Stimulated activated effector memory CD8-positive, alpha-beta T cell treated with anti-CD3 and anti-CD28 coated beads, Interleukin-12 subunit alpha, Interleukin-12 subunit beta, amount 100 ng/mL, for 72 hours (primary cell): ENCODE data around the gene M1AP.

ENCODE experiments used
- ATAC-seq: fragments of 150-1000 bp; cut with Tn5 transposase; 2 replicates; pipeline ENCODE4 v1.10.0; 2021
- DNase-seq, 2 donors: peaks; one replicate each; pipeline ENCODE4 v3.0.0; 2021 to 2022; ENCODE audit warnings: low spot score in 2 of 2
- H3K27ac Mint-ChIP-seq: one replicate; pipeline ENCODE4 v1.8.0; 2022; ENCODE audit warnings: mild to moderate bottlenecking, mixed read lengths
- H3K36me3 Mint-ChIP-seq: one replicate; pipeline ENCODE4 v1.8.0; 2022; ENCODE audit warnings: mild to moderate bottlenecking, mixed read lengths
- H3K4me1 Mint-ChIP-seq: one replicate; pipeline ENCODE4 v1.8.0; 2022; ENCODE audit warnings: mixed read lengths
- H3K4me3 Mint-ChIP-seq: one replicate; pipeline ENCODE4 v1.8.0; 2022; ENCODE audit warnings: mild to moderate bottlenecking, mixed read lengths
- H3K9me3 Mint-ChIP-seq: one replicate; pipeline ENCODE4 v1.8.0; 2022; ENCODE audit warnings: mixed read lengths

The M1AP gene

GRCh38 chr2:74648009-74648443 is at the start of gene M1AP:
Gene M1AP, minus strand, starts transcription at chr2:74648330. Its CDS starts 8,055 bp downstream, at chr2:74640275.
- no peaks in the 10 kb centered on the region for H3K36me3 Mint-ChIP-seq
- H3K4me3 Mint-ChIP-seq: no peak within 1 kb of the TSS
- no peaks in the 10 kb centered on the region for H3K4me1 Mint-ChIP-seq
- ATAC-seq: peak; percentile 40
- H3K27ac Mint-ChIP-seq: no peak within 1 kb of the TSS
- DNase-seq: no peak
- H3K9me3 Mint-ChIP-seq: no peaks in the 10 kb centered on the region

- no peak overlapping the region for H3K4me3 Mint-ChIP-seq
- peaks cover 6% of the 10 kb centered on the region for H3K4me1 Mint-ChIP-seq
- DNase-seq (no peak), ATAC-seq (no peak)
- no peaks in the 10 kb centered on the region for H3K36me3 Mint-ChIP-seq
- no peak overlapping the region for H3K27ac Mint-ChIP-seq
- no peaks in the 10 kb centered on the region for H3K9me3 Mint-ChIP-seq
Measured at GRCh38 chr2:74696829-74697228, 48.7 kb upstream of the M1AP start.

GRCh38 chr2:74695663-74696062 is 47.5 kb upstream of the M1AP start:
- Mint-ChIP-seq H3K36me3 (no peaks in the 10 kb centered on the region), H3K4me3 (no peak overlapping the region), H3K4me1 (peaks cover 6% of the 10 kb centered on the region), H3K27ac (no peak overlapping the region), H3K9me3 (no peaks in the 10 kb centered on the region)
- ATAC-seq (no peak), DNase-seq (no peak)

GRCh38 chr2:74694281-74694680 is 46.2 kb upstream of the M1AP start:
- DNase-seq (no peak), ATAC-seq (no peak)
- H3K4me1 Mint-ChIP-seq: peaks cover under 1% of the 10 kb centered on the region
- no peaks in the 10 kb centered on the region for H3K36me3 Mint-ChIP-seq
- H3K9me3 Mint-ChIP-seq: no peaks in the 10 kb centered on the region
- H3K4me3 Mint-ChIP-seq: no peak overlapping the region
- H3K27ac Mint-ChIP-seq: no peak overlapping the region

GRCh38 chr2:74693668-74694067 is 45.5 kb upstream of the M1AP start:
- Mint-ChIP-seq H3K27ac (no peak overlapping the region), H3K36me3 (no peaks in the 10 kb centered on the region), H3K9me3 (no peaks in the 10 kb centered on the region), H3K4me3 (no peak overlapping the region), H3K4me1 (no peaks in the 10 kb centered on the region)
- ATAC-seq (no peak), DNase-seq (no peak)

- Mint-ChIP-seq H3K4me3 (no peak overlapping the region), H3K9me3 (no peaks in the 10 kb centered on the region), H3K36me3 (no peaks in the 10 kb centered on the region), H3K4me1 (no peaks in the 10 kb centered on the region), H3K27ac (no peak overlapping the region)
- no peak for DNase-seq
- ATAC-seq: no peak
Measured at GRCh38 chr2:74693213-74693612, 45.1 kb upstream of the M1AP start.

- Mint-ChIP-seq H3K4me1 (no peaks in the 10 kb centered on the region), H3K4me3 (no peak overlapping the region), H3K27ac (no peak overlapping the region), H3K36me3 (no peaks in the 10 kb centered on the region), H3K9me3 (no peaks in the 10 kb centered on the region)
- DNase-seq: no peak
- ATAC-seq: no peak
Measured at GRCh38 chr2:74691929-74692328, 43.8 kb upstream of the M1AP start.

GRCh38 chr2:74690571-74690970 is 42.4 kb upstream of the M1AP start:
- Mint-ChIP-seq H3K4me3 (no peak overlapping the region), H3K27ac (no peak overlapping the region), H3K4me1 (no peaks in the 10 kb centered on the region), H3K36me3 (no peaks in the 10 kb centered on the region), H3K9me3 (no peaks in the 10 kb centered on the region)
- ATAC-seq (no peak), DNase-seq (no peak)

GRCh38 chr2:74689671-74690070 is 41.5 kb upstream of the M1AP start:
- Mint-ChIP-seq H3K9me3 (no peaks in the 10 kb centered on the region), H3K27ac (no peak overlapping the region), H3K4me1 (no peaks in the 10 kb centered on the region), H3K4me3 (no peak overlapping the region), H3K36me3 (no peaks in the 10 kb centered on the region)
- ATAC-seq (no peak), DNase-seq (no peak)

GRCh38 chr2:74688881-74689280 is 40.8 kb upstream of the M1AP start:
- H3K4me3 Mint-ChIP-seq: no peak overlapping the region
- no peaks in the 10 kb centered on the region for H3K4me1 Mint-ChIP-seq
- ATAC-seq (no peak), DNase-seq (no peak)
- no peaks in the 10 kb centered on the region for H3K36me3 Mint-ChIP-seq
- H3K9me3 Mint-ChIP-seq: no peaks in the 10 kb centered on the region
- no peak overlapping the region for H3K27ac Mint-ChIP-seq

GRCh38 chr2:74685408-74685807 is 37.3 kb upstream of the M1AP start:
- Mint-ChIP-seq H3K36me3 (no peaks in the 10 kb centered on the region), H3K4me3 (no peak overlapping the region), H3K4me1 (no peaks in the 10 kb centered on the region), H3K27ac (no peak overlapping the region), H3K9me3 (no peaks in the 10 kb centered on the region)
- DNase-seq (no peak), ATAC-seq (no peak)

- H3K4me1 Mint-ChIP-seq: no peaks in the 10 kb centered on the region
- peak overlapping the region; percentile 14 for H3K27ac Mint-ChIP-seq
- ATAC-seq: no peak
- no peaks in the 10 kb centered on the region for H3K36me3 Mint-ChIP-seq
- DNase-seq: no peak
- H3K4me3 Mint-ChIP-seq: no peak overlapping the region
- no peaks in the 10 kb centered on the region for H3K9me3 Mint-ChIP-seq
Measured at GRCh38 chr2:74682501-74682900, 34.4 kb upstream of the M1AP start.

GRCh38 chr2:74679615-74680014 is 31.5 kb upstream of the M1AP start:
- Mint-ChIP-seq H3K4me3 (no peak overlapping the region), H3K27ac (no peak overlapping the region), H3K9me3 (no peaks in the 10 kb centered on the region), H3K4me1 (no peaks in the 10 kb centered on the region), H3K36me3 (peaks cover 6% of the 10 kb centered on the region)
- DNase-seq (no peak), ATAC-seq (no peak)

- ATAC-seq: no peak
- Mint-ChIP-seq H3K36me3 (peaks cover 6% of the 10 kb centered on the region), H3K27ac (no peak overlapping the region), H3K4me3 (no peak overlapping the region), H3K4me1 (peaks cover 6% of the 10 kb centered on the region), H3K9me3 (no peaks in the 10 kb centered on the region)
- no peak for DNase-seq
Measured at GRCh38 chr2:74676331-74676730, 28.2 kb upstream of the M1AP start.

GRCh38 chr2:74675090-74675489 is 27.0 kb upstream of the M1AP start:
- ATAC-seq: no peak
- Mint-ChIP-seq H3K27ac (no peak overlapping the region), H3K4me1 (peaks cover 6% of the 10 kb centered on the region), H3K9me3 (no peaks in the 10 kb centered on the region), H3K4me3 (no peak overlapping the region), H3K36me3 (peaks cover 6% of the 10 kb centered on the region)
- no peak for DNase-seq

GRCh38 chr2:74673826-74674528 is 25.8 kb upstream of the M1AP start:
- Mint-ChIP-seq H3K27ac (no peak overlapping the region), H3K4me1 (peaks cover 6% of the 10 kb centered on the region), H3K9me3 (no peaks in the 10 kb centered on the region), H3K4me3 (no peak overlapping the region), H3K36me3 (peaks cover 6% of the 10 kb centered on the region)
- DNase-seq (no peak), ATAC-seq (no peak)

GRCh38 chr2:74671479-74671878 is 23.3 kb upstream of the M1AP start:
- Mint-ChIP-seq H3K4me3 (no peak overlapping the region), H3K4me1 (peaks cover 6% of the 10 kb centered on the region), H3K9me3 (no peaks in the 10 kb centered on the region), H3K36me3 (peaks cover 6% of the 10 kb centered on the region), H3K27ac (no peak overlapping the region)
- no peak for DNase-seq
- ATAC-seq: no peak
